Measurements from ENCODE around the gene PCDH1. TPM values are rescaled to one million over a fixed set of nuclear protein-coding genes. Genes with fewer than 3 reads are reported as not detected.

PCDH1 gene
- total RNA-seq, 2 experiments from 2014 or later: not detected

- Mint-ChIP-seq H3K27ac (no peak overlapping the region), H3K27me3 (ENCODE audit: low read depth) (peaks cover 47% of the 10 kb centered on the region), H3K9me3 (ENCODE audit: insufficient read depth) (no peaks in the 10 kb centered on the region), H3K4me3 (peak overlapping the region; percentile 14), H3K36me3 (ENCODE audit: low read depth) (no peaks in the 10 kb centered on the region), H3K4me1 (ENCODE audit: low read depth) (peaks cover 8% of the 10 kb centered on the region)
- ATAC-seq: peak; percentile 88
- CTCF ChIA-PET: interaction anchor here (0.8 to 5.3 kb wide), 10 partner anchors 8 to 222 kb away, joined by 3 to 44 read pairs (median 6); partner anchors contain the start of gene PCDH12
- POLR2A ChIA-PET: interaction anchor here (1.6 kb wide), 1 partner anchor 9 kb away, joined by 6 read pairs; the partner anchor contains the start of gene DELE1
- no peak for DNase-seq
These were observed 36.1 kb upstream of the PCDH1 start for GRCh38 chr5:141914199-141914743.

- no peaks in the 10 kb centered on the region for H3K36me3 Mint-ChIP-seq (ENCODE audit: low read depth)
- DNase-seq (no peak), ATAC-seq (no peak)
- H3K27ac Mint-ChIP-seq: no peak overlapping the region
- POLR2A ChIA-PET: interaction anchor here (1.6 kb wide), 1 partner anchor 10 kb away, joined by 6 read pairs; the partner anchor contains the start of gene DELE1
- CTCF ChIA-PET: interaction anchor here (0.8 to 5.3 kb wide), 8 partner anchors 9 to 221 kb away, joined by 3 to 44 read pairs (median 4); partner anchors contain the start of gene PCDH12
- no peaks in the 10 kb centered on the region for H3K9me3 Mint-ChIP-seq (ENCODE audit: insufficient read depth)
- H3K4me3 Mint-ChIP-seq: peak overlapping the region; percentile 21
- H3K27me3 Mint-ChIP-seq (ENCODE audit: low read depth): peaks cover 51% of the 10 kb centered on the region
- H3K4me1 Mint-ChIP-seq (ENCODE audit: low read depth): peaks cover 8% of the 10 kb centered on the region
These were observed 35.5 kb upstream of the PCDH1 start for GRCh38 chr5:141913560-141914198.

GRCh38 chr5:141910271-141910673, 32.1 kb upstream of the PCDH1 start:
- ChIA-PET CTCF (interaction anchor here (2.1 kb wide), 1 partner anchor 51 kb away, joined by 4 read pairs; no protein-coding TSS in a partner anchor), POLR2A (interaction anchor here (0.6 kb wide), 2 partner anchors 53 to 224 kb away, joined by 3 read pairs; no protein-coding TSS in a partner anchor)
- no peaks in the 10 kb centered on the region for H3K9me3 Mint-ChIP-seq (ENCODE audit: insufficient read depth)
- H3K4me1 Mint-ChIP-seq (ENCODE audit: low read depth): peaks cover 8% of the 10 kb centered on the region
- no peak overlapping the region for H3K4me3 Mint-ChIP-seq
- ATAC-seq (no peak), DNase-seq (no peak)
- H3K27ac Mint-ChIP-seq: no peak overlapping the region
- peaks cover 34% of the 10 kb centered on the region for H3K27me3 Mint-ChIP-seq (ENCODE audit: low read depth)
- H3K36me3 Mint-ChIP-seq (ENCODE audit: low read depth): no peaks in the 10 kb centered on the region

GRCh38 chr5:141909212-141909611, 31.0 kb upstream of the PCDH1 start:
- no peaks in the 10 kb centered on the region for H3K9me3 Mint-ChIP-seq (ENCODE audit: insufficient read depth)

GRCh38 chr5:141908796-141909195, 30.6 kb upstream of the PCDH1 start:
- Mint-ChIP-seq H3K27ac (no peak overlapping the region), H3K27me3 (ENCODE audit: low read depth) (peaks cover 28% of the 10 kb centered on the region), H3K4me1 (ENCODE audit: low read depth) (peaks cover 6% of the 10 kb centered on the region), H3K9me3 (ENCODE audit: insufficient read depth) (no peaks in the 10 kb centered on the region), H3K4me3 (no peak overlapping the region), H3K36me3 (ENCODE audit: low read depth) (no peaks in the 10 kb centered on the region)
- POLR2A ChIA-PET: interaction anchor here (0.7 kb wide), 1 partner anchor 205 kb away, joined by 3 read pairs; no protein-coding TSS in a partner anchor
- DNase-seq (no peak), ATAC-seq (no peak)
- CTCF ChIA-PET: interaction anchor here (0.7 to 1.4 kb wide), 2 partner anchors 52 to 60 kb away, joined by 3 to 6 read pairs; partner anchors contain the start of gene RNF14

More at GRCh38 chr5:141909212-141909611, 31.0 kb upstream of the PCDH1 start:
- Mint-ChIP-seq H3K36me3 (ENCODE audit: low read depth) (no peaks in the 10 kb centered on the region), H3K4me1 (ENCODE audit: low read depth) (peaks cover 8% of the 10 kb centered on the region), H3K4me3 (no peak overlapping the region), H3K27me3 (ENCODE audit: low read depth) (peaks cover 26% of the 10 kb centered on the region), H3K27ac (no peak overlapping the region)
- ChIA-PET POLR2A (interaction anchor here (0.7 kb wide), 1 partner anchor 206 kb away, joined by 3 read pairs; no protein-coding TSS in a partner anchor), CTCF (interaction anchor here (0.7 to 1.4 kb wide), 2 partner anchors 52 to 60 kb away, joined by 3 to 6 read pairs; partner anchors contain the start of gene RNF14)
- DNase-seq (no peak), ATAC-seq (no peak)

- Mint-ChIP-seq H3K4me3 (no peak overlapping the region), H3K4me1 (ENCODE audit: low read depth) (no peaks in the 10 kb centered on the region), H3K9me3 (ENCODE audit: insufficient read depth) (no peaks in the 10 kb centered on the region), H3K36me3 (ENCODE audit: low read depth) (no peaks in the 10 kb centered on the region), H3K27ac (no peak overlapping the region), H3K27me3 (ENCODE audit: low read depth) (peaks cover 24% of the 10 kb centered on the region)
- ChIA-PET POLR2A (interaction anchor here (0.6 kb wide), 1 partner anchor 17 kb away, joined by 3 read pairs; the partner anchor contains the start of gene DELE1), CTCF (interaction anchor here (1.6 to 1.8 kb wide), 3 partner anchors 54 to 215 kb away, joined by 5 to 8 read pairs (median 7); no protein-coding TSS in a partner anchor)
- no peak for ATAC-seq
- DNase-seq: no peak
These were observed 28.8 kb upstream of the PCDH1 start for GRCh38 chr5:141906972-141907371.

- POLR2A ChIA-PET: interaction anchor here (0.6 kb wide), 1 partner anchor 17 kb away, joined by 3 read pairs; the partner anchor contains the start of gene DELE1
- H3K4me1 Mint-ChIP-seq (ENCODE audit: low read depth): no peaks in the 10 kb centered on the region
These were observed 28.3 kb upstream of the PCDH1 start for GRCh38 chr5:141906517-141906916.

GRCh38 chr5:141904551-141904950, 26.3 kb upstream of the PCDH1 start:
- POLR2A ChIA-PET: interaction anchor here (1.4 kb wide), 1 partner anchor 19 kb away, joined by 3 read pairs; the partner anchor contains the start of gene DELE1
- Mint-ChIP-seq H3K9me3 (ENCODE audit: insufficient read depth) (no peaks in the 10 kb centered on the region), H3K36me3 (ENCODE audit: low read depth) (no peaks in the 10 kb centered on the region), H3K27ac (no peak overlapping the region), H3K4me1 (ENCODE audit: low read depth) (no peaks in the 10 kb centered on the region), H3K27me3 (ENCODE audit: low read depth) (peaks cover 29% of the 10 kb centered on the region), H3K4me3 (no peak overlapping the region)
- DNase-seq: no peak
- no peak for ATAC-seq
- CTCF ChIA-PET: no interaction called here

More at GRCh38 chr5:141906517-141906916, 28.3 kb upstream of the PCDH1 start:
- ATAC-seq (no peak), DNase-seq (no peak)
- Mint-ChIP-seq H3K27me3 (ENCODE audit: low read depth) (peaks cover 27% of the 10 kb centered on the region), H3K27ac (no peak overlapping the region), H3K9me3 (ENCODE audit: insufficient read depth) (no peaks in the 10 kb centered on the region), H3K4me3 (no peak overlapping the region), H3K36me3 (ENCODE audit: low read depth) (no peaks in the 10 kb centered on the region)
- CTCF ChIA-PET: interaction anchor here (0.7 to 1.8 kb wide), 6 partner anchors 10 to 215 kb away, joined by 3 to 8 read pairs (median 5); partner anchors contain the start of gene RNF14

- Mint-ChIP-seq H3K27me3 (ENCODE audit: low read depth) (peaks cover 25% of the 10 kb centered on the region), H3K4me3 (no peak overlapping the region), H3K4me1 (ENCODE audit: low read depth) (no peaks in the 10 kb centered on the region), H3K9me3 (ENCODE audit: insufficient read depth) (no peaks in the 10 kb centered on the region), H3K27ac (no peak overlapping the region), H3K36me3 (ENCODE audit: low read depth) (no peaks in the 10 kb centered on the region)
- ATAC-seq (no peak), DNase-seq (no peak)
- CTCF ChIA-PET: no interaction called here
- POLR2A ChIA-PET: no interaction called here
These were observed 25.1 kb upstream of the PCDH1 start for GRCh38 chr5:141903261-141903660.

- Mint-ChIP-seq H3K27ac (no peak overlapping the region), H3K27me3 (ENCODE audit: low read depth) (peaks cover 27% of the 10 kb centered on the region), H3K4me1 (ENCODE audit: low read depth) (no peaks in the 10 kb centered on the region), H3K36me3 (ENCODE audit: low read depth) (no peaks in the 10 kb centered on the region), H3K4me3 (no peak overlapping the region), H3K9me3 (ENCODE audit: insufficient read depth) (no peaks in the 10 kb centered on the region)
- ChIA-PET CTCF (interaction anchor here (1.4 kb wide), 1 partner anchor 58 kb away, joined by 5 read pairs; no protein-coding TSS in a partner anchor), POLR2A (no interaction called here)
- no peak for DNase-seq
- ATAC-seq: no peak
These were observed 24.0 kb upstream of the PCDH1 start for GRCh38 chr5:141902015-141902814.

GRCh38 chr5:141898448-141899049, 20.3 kb upstream of the PCDH1 start:
- ChIA-PET CTCF (no interaction called here), POLR2A (no interaction called here)
- Mint-ChIP-seq H3K36me3 (ENCODE audit: low read depth) (no peaks in the 10 kb centered on the region), H3K4me3 (no peak overlapping the region), H3K4me1 (ENCODE audit: low read depth) (no peaks in the 10 kb centered on the region), H3K9me3 (ENCODE audit: insufficient read depth) (no peaks in the 10 kb centered on the region), H3K27ac (no peak overlapping the region), H3K27me3 (ENCODE audit: low read depth) (peaks cover 22% of the 10 kb centered on the region)
- ATAC-seq (no peak), DNase-seq (no peak)
